Activated CD8-positive, alpha-beta T cell treated with anti-CD3 and anti-CD28 coated beads for 36 hours (primary cell): ENCODE data around the gene C19orf53. TPM values are rescaled to one million over a fixed set of nuclear protein-coding genes. Genes with fewer than 3 reads are reported as not detected.
"Not testable (repeated sequence)": the region's sequence is repeated elsewhere in the genome, so short reads cannot be mapped to it uniquely, and the experiment has no call there.

Experiments used
- ATAC-seq: fragments of 200-7000 bp; cut with Tn5 transposase; one replicate; pipeline ENCODE4 v1.10.0; 2021; ENCODE audit warnings: mild to moderate bottlenecking, moderate library complexity
- CTCF ChIA-PET: fragments of 350-600 bp; sonication (Branson Sonifier 250); formaldehyde crosslinking; loops from one replicate; lab custom pipeline; 2021; ENCODE audit warnings: antibody characterized with exemption; lab: Charles Lee
- POLR2A ChIA-PET: fragments of 350-600 bp; sonication (Branson Sonifier 250); formaldehyde crosslinking; loops from one replicate; lab custom pipeline; 2021; ENCODE audit warnings: antibody characterized with exemption; lab: Charles Lee
- DNase-seq: peaks from one replicate; pipeline ENCODE4 v3.0.0-alpha.2; 2020
- H3K27ac Mint-ChIP-seq: one replicate; pipeline ENCODE4 v1.8.0; 2021; ENCODE audit warnings: mild to moderate bottlenecking, mixed read lengths
- H3K27me3 Mint-ChIP-seq: one replicate; pipeline ENCODE4 v1.8.0; 2021; ENCODE audit warnings: mixed read lengths
- H3K36me3 Mint-ChIP-seq: one replicate; pipeline ENCODE4 v1.8.0; 2021; ENCODE audit warnings: low read depth, mixed read lengths
- H3K4me1 Mint-ChIP-seq: one replicate; pipeline ENCODE4 v1.8.0; 2021; ENCODE audit warnings: low read depth, mixed read lengths
- H3K4me3 Mint-ChIP-seq: one replicate; pipeline ENCODE4 v1.8.0; 2021; ENCODE audit warnings: mild to moderate bottlenecking, moderate library complexity, mixed read lengths
- H3K9me3 Mint-ChIP-seq: one replicate; pipeline ENCODE4 v1.8.0; 2021; ENCODE audit warnings: mixed read lengths
- intact Hi-C: fragments of 100-400 bp; cut with micrococcal nuclease; formaldehyde crosslinking; loops from one replicate; pipeline ENCODE4 v1.10.0; 2022
- total RNA-seq, 2 experiments: library from RNA; stranded (reverse); gene quantifications; one replicate each; pipeline ENCODE4 v1.2.3, GENCODE V29; 2021
- TF ChIP-seq, protein P1 (sequence below): fragments of 200-600 bp; IDR thresholded peaks from one replicate; pipeline ENCODE4 v1.8.0; 2022; ENCODE audit warnings: antibody characterized with exemption, mild to moderate bottlenecking

Gene C19orf53
- total RNA-seq, 2 experiments from 2014 or later: 120 to 128 TPM

DNA sequence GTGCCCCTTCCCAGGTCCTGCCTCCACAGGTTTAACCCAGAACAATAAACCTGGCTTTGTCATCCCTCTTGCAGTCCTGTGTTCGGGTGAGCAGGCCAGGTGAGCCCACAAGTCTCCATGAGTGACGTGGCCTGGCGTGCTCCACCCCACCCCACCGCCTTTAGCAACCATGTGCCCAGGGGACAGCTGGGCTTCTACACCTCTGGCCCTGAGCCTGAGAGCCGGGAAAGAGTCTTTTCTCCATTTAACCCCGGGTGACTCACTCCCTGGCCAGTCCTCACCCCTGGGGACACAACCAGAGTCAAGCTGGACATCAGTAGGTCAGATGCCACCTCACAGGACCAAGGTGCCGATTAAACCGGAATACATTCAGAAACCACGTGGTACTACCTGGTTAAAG is 4.1 kb downstream of the C19orf53 start:
- Mint-ChIP-seq H3K36me3 (peaks cover 36% of the 10 kb centered on the region), H3K27ac (no peak overlapping the region), H3K4me1 (peaks cover 21% of the 10 kb centered on the region), H3K27me3 (no peaks in the 10 kb centered on the region), H3K4me3 (no peak overlapping the region), H3K9me3 (no peaks in the 10 kb centered on the region)
- ChIA-PET POLR2A (interaction anchor here (0.9 to 2.0 kb wide), 3 partner anchors 11 to 84 kb away, joined by 3 to 8 read pairs (median 5); no protein-coding TSS in a partner anchor), CTCF (interaction anchor here (1.3 to 2.9 kb wide), 2 partner anchors 17 to 84 kb away, joined by 3 to 9 read pairs; partner anchors contain the start of gene ZSWIM4)
- no peak for DNase-seq
- TF ChIP-seq, protein P1, sequence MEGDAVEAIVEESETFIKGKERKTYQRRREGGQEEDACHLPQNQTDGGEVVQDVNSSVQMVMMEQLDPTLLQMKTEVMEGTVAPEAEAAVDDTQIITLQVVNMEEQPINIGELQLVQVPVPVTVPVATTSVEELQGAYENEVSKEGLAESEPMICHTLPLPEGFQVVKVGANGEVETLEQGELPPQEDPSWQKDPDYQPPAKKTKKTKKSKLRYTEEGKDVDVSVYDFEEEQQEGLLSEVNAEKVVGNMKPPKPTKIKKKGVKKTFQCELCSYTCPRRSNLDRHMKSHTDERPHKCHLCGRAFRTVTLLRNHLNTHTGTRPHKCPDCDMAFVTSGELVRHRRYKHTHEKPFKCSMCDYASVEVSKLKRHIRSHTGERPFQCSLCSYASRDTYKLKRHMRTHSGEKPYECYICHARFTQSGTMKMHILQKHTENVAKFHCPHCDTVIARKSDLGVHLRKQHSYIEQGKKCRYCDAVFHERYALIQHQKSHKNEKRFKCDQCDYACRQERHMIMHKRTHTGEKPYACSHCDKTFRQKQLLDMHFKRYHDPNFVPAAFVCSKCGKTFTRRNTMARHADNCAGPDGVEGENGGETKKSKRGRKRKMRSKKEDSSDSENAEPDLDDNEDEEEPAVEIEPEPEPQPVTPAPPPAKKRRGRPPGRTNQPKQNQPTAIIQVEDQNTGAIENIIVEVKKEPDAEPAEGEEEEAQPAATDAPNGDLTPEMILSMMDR: no peak
- intact Hi-C loops: no loop called here
- ATAC-seq: no peak

DNA sequence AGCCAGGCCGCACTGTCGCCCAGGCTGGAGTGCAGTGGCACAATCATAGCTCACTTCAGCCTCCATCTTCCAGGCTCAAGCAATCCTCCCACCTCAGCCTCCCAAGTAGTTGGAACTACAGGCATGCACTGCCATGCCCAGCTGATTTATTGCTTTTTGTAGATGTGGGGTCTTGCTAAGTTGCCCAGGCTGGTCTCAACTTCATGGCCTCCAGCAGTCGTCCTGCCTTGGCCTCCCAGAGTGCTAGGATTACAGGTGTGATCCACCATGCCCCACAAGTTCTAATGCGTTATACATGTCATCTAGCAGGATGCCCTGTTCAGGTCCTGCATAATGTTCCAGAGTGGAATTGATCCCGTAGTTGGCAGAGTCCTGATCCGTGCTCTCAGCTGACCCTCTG is 4.6 kb downstream of the C19orf53 start:
- intact Hi-C loops: no loop called here
- Mint-ChIP-seq H3K4me3 (no peak overlapping the region), H3K27me3 (no peaks in the 10 kb centered on the region), H3K4me1 (peaks cover 24% of the 10 kb centered on the region), H3K27ac (no peak overlapping the region), H3K9me3 (no peaks in the 10 kb centered on the region), H3K36me3 (peaks cover 36% of the 10 kb centered on the region)
- ChIA-PET POLR2A (interaction anchor here (0.9 to 2.0 kb wide), 3 partner anchors 10 to 83 kb away, joined by 3 to 8 read pairs (median 5); no protein-coding TSS in a partner anchor), CTCF (interaction anchor here (1.3 to 2.9 kb wide), 2 partner anchors 16 to 83 kb away, joined by 3 to 9 read pairs; partner anchors contain the start of gene ZSWIM4)
- DNase-seq: no peak
- ATAC-seq: no peak
- TF ChIP-seq, protein P1: no peak

DNA sequence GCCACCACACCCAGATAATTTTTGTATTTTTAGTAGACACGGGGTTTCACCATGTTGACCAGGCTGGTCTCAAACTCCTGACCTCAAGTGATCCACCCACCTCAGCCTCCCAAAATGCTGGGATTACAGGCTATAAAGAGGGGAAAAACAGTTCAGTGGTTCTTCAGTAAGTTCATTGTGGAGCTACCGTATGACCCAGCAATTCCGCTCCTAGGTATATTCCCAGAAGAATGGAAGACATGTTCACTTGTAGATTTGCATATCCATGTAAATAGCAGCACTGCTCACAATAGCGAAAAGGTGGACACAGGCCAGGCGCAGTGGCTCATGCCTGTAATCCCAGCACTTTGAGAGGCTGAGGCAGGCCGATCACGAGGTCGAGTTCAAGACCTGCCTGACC is 5.5 kb downstream of the C19orf53 start:
- intact Hi-C loops, H3K27ac Mint-ChIP-seq: not testable (repeated sequence)
- H3K4me1 Mint-ChIP-seq: peaks cover 23% of the 10 kb centered on the region

DNA sequence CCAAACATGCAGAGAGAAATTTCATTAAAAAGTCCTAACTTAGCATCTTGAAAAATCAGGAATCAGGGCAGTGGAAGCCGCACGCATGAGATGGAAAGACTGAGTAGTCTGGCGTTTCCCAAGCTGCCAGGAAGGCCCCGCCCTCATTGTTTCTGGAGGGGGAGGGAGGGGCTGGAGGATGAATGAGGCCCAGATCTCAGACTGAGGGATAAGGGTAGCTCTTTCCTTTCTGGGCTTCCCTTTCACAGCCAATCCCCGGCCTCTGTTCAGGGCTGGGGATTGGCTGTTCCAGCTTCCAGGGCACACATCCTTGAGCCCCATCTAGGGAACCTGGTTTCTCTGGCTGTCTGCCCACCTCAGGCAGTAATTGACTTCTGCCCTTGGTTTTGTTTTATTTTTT is 7.3 kb downstream of the C19orf53 start:
- H3K4me1 Mint-ChIP-seq: peaks cover 18% of the 10 kb centered on the region
- no peaks in the 10 kb centered on the region for H3K27me3 Mint-ChIP-seq
- ATAC-seq (no peak), DNase-seq (no peak)
- TF ChIP-seq, protein P1: no peak
- CTCF ChIA-PET: interaction anchor here (8.5 kb wide), 1 partner anchor 81 kb away, joined by 160 read pairs; no protein-coding TSS in a partner anchor
- H3K36me3 Mint-ChIP-seq: peaks cover 21% of the 10 kb centered on the region
- no peaks in the 10 kb centered on the region for H3K9me3 Mint-ChIP-seq
- intact Hi-C loops: no loop called here
- H3K27ac Mint-ChIP-seq: no peak overlapping the region
- POLR2A ChIA-PET: no interaction called here
- no peak overlapping the region for H3K4me3 Mint-ChIP-seq

More for the DNA sequence above, 5.5 kb downstream of the C19orf53 start:
- ATAC-seq, H3K9me3 Mint-ChIP-seq, DNase-seq, H3K27me3 Mint-ChIP-seq, H3K4me3 Mint-ChIP-seq: not testable (repeated sequence)
- peaks cover 32% of the 10 kb centered on the region for H3K36me3 Mint-ChIP-seq
- ChIA-PET CTCF (interaction anchor here (1.2 kb wide), 1 partner anchor 83 kb away, joined by 5 read pairs; no protein-coding TSS in a partner anchor), POLR2A (interaction anchor here (1.2 to 2.0 kb wide), 2 partner anchors 82 to 93 kb away, joined by 3 to 8 read pairs; no protein-coding TSS in a partner anchor)

DNA sequence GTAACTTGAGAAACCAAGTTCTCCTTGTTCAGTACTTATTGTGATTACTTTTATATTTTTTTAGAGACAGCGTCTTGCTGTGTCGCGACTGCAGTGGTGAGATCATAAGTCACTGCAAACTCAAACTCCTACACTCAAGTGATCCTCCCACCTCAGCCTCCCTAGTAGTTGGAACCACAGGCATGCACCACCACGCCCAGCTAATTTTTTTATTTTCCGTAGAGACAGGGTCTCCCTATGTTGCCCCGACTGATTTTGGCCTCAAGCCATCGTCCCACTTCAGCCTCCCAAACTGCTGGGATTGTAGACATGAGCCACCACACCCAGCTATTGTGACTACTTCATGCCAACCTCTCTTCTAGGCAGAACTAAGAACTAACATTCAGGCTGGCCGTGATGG is 8.3 kb downstream of the C19orf53 start:
- no peaks in the 10 kb centered on the region for H3K9me3 Mint-ChIP-seq
- ChIA-PET POLR2A (interaction anchor here (1.0 to 2.1 kb wide), 2 partner anchors 14 to 56 kb away, joined by 3 to 5 read pairs; no protein-coding TSS in a partner anchor), CTCF (interaction anchor here (8.5 kb wide), 1 partner anchor 80 kb away, joined by 160 read pairs; no protein-coding TSS in a partner anchor)
- TF ChIP-seq, protein P1: no peak
- peaks cover 21% of the 10 kb centered on the region for H3K4me1 Mint-ChIP-seq
- intact Hi-C loops: no loop called here
- H3K27me3 Mint-ChIP-seq: no peaks in the 10 kb centered on the region
- no peak overlapping the region for H3K4me3 Mint-ChIP-seq
- H3K36me3 Mint-ChIP-seq: peaks cover 19% of the 10 kb centered on the region
- ATAC-seq: no peak
- no peak overlapping the region for H3K27ac Mint-ChIP-seq
- no peak for DNase-seq
